CD4-positive, alpha-beta T cell treated with Interleukin-17A for 4 hours (primary cell): ENCODE results near the gene DDIT4.
"Not testable (repeated sequence)": the region's sequence is repeated elsewhere in the genome, so short reads cannot be mapped to it uniquely, and the experiment has no call there.

ENCODE experiments used
- DNase-seq: peaks from one replicate; pipeline ENCODE4 v3.0.0-alpha.2; 2020; ENCODE audit warnings: mixed read lengths

Gene DDIT4

GRCh38 chr10:72296829-72297280, 23.1 kb downstream of the DDIT4 start:
- DNase-seq, result not testable (repeated sequence)

- DNase-seq, result peak; percentile 94
Measured at GRCh38 chr10:72297281-72297804, 23.6 kb downstream of the DDIT4 start.

- DNase-seq, result peak; percentile 89
Measured at GRCh38 chr10:72297805-72298591, 24.3 kb downstream of the DDIT4 start.

GRCh38 chr10:72298592-72299519, 25.1 kb downstream of the DDIT4 start:
- no peak for DNase-seq

- no peak for DNase-seq
Measured at GRCh38 chr10:72303424-72304128, 29.9 kb downstream of the DDIT4 start.

GRCh38 chr10:72306215-72306760, 32.6 kb downstream of the DDIT4 start:
- DNase-seq, result no peak

- DNase-seq, result not testable (repeated sequence)
Measured at GRCh38 chr10:72307711-72308110, 34.0 kb downstream of the DDIT4 start.

- DNase-seq, result peak; percentile 56
Measured at GRCh38 chr10:72308320-72308987, 34.7 kb downstream of the DDIT4 start.

GRCh38 chr10:72309290-72310240, 35.8 kb downstream of the DDIT4 start:
- no peak for DNase-seq

- no peak for DNase-seq
Measured at GRCh38 chr10:72310241-72310633, 36.5 kb downstream of the DDIT4 start.

- DNase-seq, result no peak
Measured at GRCh38 chr10:72310636-72311035, 36.9 kb downstream of the DDIT4 start.

- peak; percentile 59 for DNase-seq
Measured at GRCh38 chr10:72311667-72312066, 37.9 kb downstream of the DDIT4 start.

GRCh38 chr10:72312865-72313391, 39.2 kb downstream of the DDIT4 start:
- no peak for DNase-seq

GRCh38 chr10:72314263-72314662, 40.5 kb downstream of the DDIT4 start:
- no peak for DNase-seq

GRCh38 chr10:72315054-72315453, 41.3 kb downstream of the DDIT4 start:
- no peak for DNase-seq

GRCh38 chr10:72315611-72316385, 42.1 kb downstream of the DDIT4 start:
- DNase-seq, result no peak

- DNase-seq, result no peak
Measured at GRCh38 chr10:72316386-72316700, 42.6 kb downstream of the DDIT4 start.

GRCh38 chr10:72316748-72317435, 43.2 kb downstream of the DDIT4 start:
- DNase-seq, result peak; percentile 85
